HL-60 (cell line): ENCODE results near the gene MED13L.
A peak's percentile ranks its signal among the peaks of the same experiment; 100 is the strongest.

ENCODE experiments used
- DNase-seq, 2 experiments: peaks; one replicate each; pipeline ENCODE4 v3.0.0-alpha.2; 2010 to 2020; ENCODE audit warnings: low read depth in 1 of 2, low spot score in 1 of 2
- H3K27ac ChIP-seq: fragments of 250-450 bp; sonication (Bioruptor Pico); replicated peaks from 2 replicates; pipeline ENCODE4 v1.5.1; 2020; ENCODE audit warnings: mild to moderate bottlenecking, moderate library complexity
- H3K27me3 ChIP-seq: fragments of 250-450 bp; sonication (Bioruptor Pico); 2 replicates; pipeline ENCODE4 v1.5.1; 2021; ENCODE audit warnings: mild to moderate bottlenecking, moderate library complexity; ENCODE audit not compliant: insufficient read depth, poor library complexity, severe bottlenecking
- H3K4me3 ChIP-seq: replicated peaks from 2 replicates; pipeline ENCODE4 v1.5.1; 2011; ENCODE audit warnings: mild to moderate bottlenecking, control low read depth, low read length; ENCODE audit not compliant: insufficient read depth
- GABPA ChIP-seq: IDR thresholded peaks from 2 replicates; pipeline ENCODE4 v1.6.1; 2012; ENCODE audit warnings: low read depth
- POLR2AphosphoS5 ChIP-seq: IDR thresholded peaks from 2 replicates; pipeline ENCODE4 v1.6.1; 2012; ENCODE audit warnings: low read depth
- SPI1 ChIP-seq: IDR thresholded peaks from 2 replicates; pipeline ENCODE4 v1.6.1; 2012; ENCODE audit warnings: low read depth, mild to moderate bottlenecking, borderline replicate concordance
- TF ChIP-seq, protein P1 (sequence below): IDR thresholded peaks from one replicate; pipeline ENCODE4 v1.5.1; 2011; ENCODE audit warnings: low read length, control low read depth, inconsistent platforms; ENCODE audit not compliant: insufficient read depth
- TF ChIP-seq, protein P2 (sequence below): IDR thresholded peaks from 2 replicates; pipeline ENCODE4 v1.6.1; 2012; ENCODE audit warnings: low read depth; ENCODE audit not compliant: insufficient replicate concordance

The MED13L gene

GRCh38 chr12:116317986-116318575, 40.6 kb upstream of the MED13L start:
- Histone ChIP-seq H3K27ac (no peak overlapping the region), H3K27me3 (no peaks in the 10 kb centered on the region), H3K4me3 (no peak overlapping the region)
- TF ChIP-seq GABPA (no peak), SPI1 (no peak), POLR2AphosphoS5 (no peak)
- TF ChIP-seq, protein P1, sequence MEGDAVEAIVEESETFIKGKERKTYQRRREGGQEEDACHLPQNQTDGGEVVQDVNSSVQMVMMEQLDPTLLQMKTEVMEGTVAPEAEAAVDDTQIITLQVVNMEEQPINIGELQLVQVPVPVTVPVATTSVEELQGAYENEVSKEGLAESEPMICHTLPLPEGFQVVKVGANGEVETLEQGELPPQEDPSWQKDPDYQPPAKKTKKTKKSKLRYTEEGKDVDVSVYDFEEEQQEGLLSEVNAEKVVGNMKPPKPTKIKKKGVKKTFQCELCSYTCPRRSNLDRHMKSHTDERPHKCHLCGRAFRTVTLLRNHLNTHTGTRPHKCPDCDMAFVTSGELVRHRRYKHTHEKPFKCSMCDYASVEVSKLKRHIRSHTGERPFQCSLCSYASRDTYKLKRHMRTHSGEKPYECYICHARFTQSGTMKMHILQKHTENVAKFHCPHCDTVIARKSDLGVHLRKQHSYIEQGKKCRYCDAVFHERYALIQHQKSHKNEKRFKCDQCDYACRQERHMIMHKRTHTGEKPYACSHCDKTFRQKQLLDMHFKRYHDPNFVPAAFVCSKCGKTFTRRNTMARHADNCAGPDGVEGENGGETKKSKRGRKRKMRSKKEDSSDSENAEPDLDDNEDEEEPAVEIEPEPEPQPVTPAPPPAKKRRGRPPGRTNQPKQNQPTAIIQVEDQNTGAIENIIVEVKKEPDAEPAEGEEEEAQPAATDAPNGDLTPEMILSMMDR, result no peak
- TF ChIP-seq, protein P2, sequence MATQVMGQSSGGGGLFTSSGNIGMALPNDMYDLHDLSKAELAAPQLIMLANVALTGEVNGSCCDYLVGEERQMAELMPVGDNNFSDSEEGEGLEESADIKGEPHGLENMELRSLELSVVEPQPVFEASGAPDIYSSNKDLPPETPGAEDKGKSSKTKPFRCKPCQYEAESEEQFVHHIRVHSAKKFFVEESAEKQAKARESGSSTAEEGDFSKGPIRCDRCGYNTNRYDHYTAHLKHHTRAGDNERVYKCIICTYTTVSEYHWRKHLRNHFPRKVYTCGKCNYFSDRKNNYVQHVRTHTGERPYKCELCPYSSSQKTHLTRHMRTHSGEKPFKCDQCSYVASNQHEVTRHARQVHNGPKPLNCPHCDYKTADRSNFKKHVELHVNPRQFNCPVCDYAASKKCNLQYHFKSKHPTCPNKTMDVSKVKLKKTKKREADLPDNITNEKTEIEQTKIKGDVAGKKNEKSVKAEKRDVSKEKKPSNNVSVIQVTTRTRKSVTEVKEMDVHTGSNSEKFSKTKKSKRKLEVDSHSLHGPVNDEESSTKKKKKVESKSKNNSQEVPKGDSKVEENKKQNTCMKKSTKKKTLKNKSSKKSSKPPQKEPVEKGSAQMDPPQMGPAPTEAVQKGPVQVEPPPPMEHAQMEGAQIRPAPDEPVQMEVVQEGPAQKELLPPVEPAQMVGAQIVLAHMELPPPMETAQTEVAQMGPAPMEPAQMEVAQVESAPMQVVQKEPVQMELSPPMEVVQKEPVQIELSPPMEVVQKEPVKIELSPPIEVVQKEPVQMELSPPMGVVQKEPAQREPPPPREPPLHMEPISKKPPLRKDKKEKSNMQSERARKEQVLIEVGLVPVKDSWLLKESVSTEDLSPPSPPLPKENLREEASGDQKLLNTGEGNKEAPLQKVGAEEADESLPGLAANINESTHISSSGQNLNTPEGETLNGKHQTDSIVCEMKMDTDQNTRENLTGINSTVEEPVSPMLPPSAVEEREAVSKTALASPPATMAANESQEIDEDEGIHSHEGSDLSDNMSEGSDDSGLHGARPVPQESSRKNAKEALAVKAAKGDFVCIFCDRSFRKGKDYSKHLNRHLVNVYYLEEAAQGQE, result no peak
- no peak for DNase-seq

DNA sequence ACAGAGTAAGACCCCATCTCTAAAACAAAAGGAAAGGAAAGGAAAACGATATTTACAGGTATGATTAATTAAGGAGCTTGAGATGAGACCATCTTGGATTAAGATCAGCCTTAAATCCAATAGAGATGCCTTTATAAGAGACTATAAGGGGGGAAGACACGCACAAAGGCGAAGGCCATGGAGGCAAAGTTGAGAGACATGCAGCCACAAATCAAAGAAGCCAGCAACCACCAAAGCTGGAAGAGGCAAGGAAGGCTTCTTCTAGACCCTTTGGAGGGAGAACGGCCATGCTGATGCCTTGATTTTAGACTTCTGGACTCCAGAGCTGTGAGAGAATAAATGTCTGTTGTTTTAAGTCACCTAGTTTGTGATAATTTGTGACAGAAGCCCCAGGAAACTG, 39.6 kb upstream of the MED13L start:
- no peak overlapping the region for H3K4me3 ChIP-seq
- no peaks in the 10 kb centered on the region for H3K27me3 ChIP-seq
- TF ChIP-seq POLR2AphosphoS5 (no peak), SPI1 (no peak), GABPA (no peak)
- DNase-seq, result no peak
- H3K27ac ChIP-seq, result no peak overlapping the region

DNA sequence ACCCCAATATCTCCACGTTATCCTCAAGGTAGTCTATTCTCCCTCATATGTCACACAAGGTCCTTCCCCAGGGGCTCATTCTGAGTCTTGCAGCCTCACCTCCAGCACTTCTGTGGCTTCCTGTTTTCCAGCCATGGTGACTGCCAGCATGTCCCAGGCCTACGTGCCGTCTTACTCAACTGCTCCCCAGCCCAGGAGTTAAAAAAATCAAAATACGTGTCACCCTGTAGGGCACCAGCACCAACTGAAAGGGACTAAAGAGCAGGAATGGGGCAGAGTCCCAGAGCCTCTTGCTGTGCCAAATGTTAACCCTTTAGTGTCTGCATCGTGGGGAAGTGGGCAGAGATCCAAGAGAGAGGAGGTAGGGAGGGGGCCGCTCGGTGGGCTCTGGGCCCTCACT, 37.0 kb upstream of the MED13L start:
- DNase-seq, result peak; percentile 51 to 87
- TF ChIP-seq, protein P1, result no peak
- peak; percentile 89 for TF ChIP-seq SPI1
- no peak overlapping the region for H3K4me3 ChIP-seq
- no peaks in the 10 kb centered on the region for H3K27me3 ChIP-seq
- H3K27ac ChIP-seq, result 0 out of 2 replicates have a peak overlapping the region, but pooled peaks have one; percentile 11

DNA sequence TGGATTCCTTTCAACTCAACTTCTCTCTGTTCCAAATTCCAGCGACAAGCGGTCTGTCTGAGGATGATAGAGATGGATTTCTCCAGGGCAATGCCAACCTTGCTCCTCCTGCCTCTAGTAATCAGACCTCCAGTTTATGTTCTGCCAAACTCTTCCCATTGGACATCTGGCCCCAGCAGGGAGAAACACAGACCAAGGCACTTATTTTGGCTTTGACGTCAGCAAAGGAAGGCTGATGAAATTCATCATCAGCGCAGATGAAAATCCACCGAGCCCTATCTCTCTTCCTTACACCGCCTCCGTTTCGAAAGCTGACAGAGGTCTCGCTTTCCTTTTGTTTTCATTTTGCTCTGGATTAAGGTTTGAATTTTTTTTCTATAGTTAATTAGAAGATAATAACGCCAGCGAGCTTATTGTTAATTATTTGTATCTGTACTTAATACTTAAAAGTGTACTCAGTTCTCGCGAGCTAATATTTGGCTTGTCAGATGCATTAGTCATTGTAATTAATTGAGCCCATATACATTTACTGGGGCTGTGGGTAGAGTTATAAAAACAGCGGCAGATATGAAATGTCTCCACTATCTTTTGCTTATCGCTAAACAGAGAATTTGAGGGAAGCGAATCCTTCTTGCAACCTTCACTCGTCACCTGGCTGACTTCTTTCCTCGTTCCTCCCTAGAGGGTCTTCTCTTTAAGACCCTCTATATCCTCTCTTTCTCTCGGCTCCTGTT, 35.9 kb upstream of the MED13L start:
- DNase-seq, result no peak
- TF ChIP-seq, protein P1, result no peak
- TF ChIP-seq GABPA, result no peak
- TF ChIP-seq SPI1, result no peak
- no peak for TF ChIP-seq POLR2AphosphoS5
- TF ChIP-seq, protein P2, result no peak
- H3K4me3 ChIP-seq, result no peak overlapping the region
- no peaks in the 10 kb centered on the region for H3K27me3 ChIP-seq
- no peak overlapping the region for H3K27ac ChIP-seq
